Breast epithelium (tissue), 4 donors: ENCODE data around the gene FNDC3B. TPM values are rescaled to one million over a fixed set of nuclear protein-coding genes. Genes with fewer than 3 reads are reported as not detected.
"Not testable (repeated sequence)": the region's sequence is repeated elsewhere in the genome, so short reads cannot be mapped to it uniquely, and the experiment has no call there.

Experiments
- DNase-seq, 2 donors: peaks; one replicate each; pipeline ENCODE4 v3.0.0-alpha.2; 2019; ENCODE audit warnings: low spot score in 2 of 2
- H3K27ac ChIP-seq, 2 donors: fragments of 200-600 bp; sonication (generic) in 1 of 2; one replicate each; pipeline ENCODE4 v1.5.1; 2016 to 2019; ENCODE audit warnings: mild to moderate bottlenecking in 1 of 2
- H3K27me3 ChIP-seq, 2 donors: fragments of 200-600 bp; sonication (generic) in 1 of 2; one replicate each; pipeline versions ENCODE4 v1.5.1 to v1.6.0; 2017 to 2019; ENCODE audit warnings: control low read depth in 1 of 2, mild to moderate bottlenecking in 1 of 2
- H3K36me3 ChIP-seq: fragments of 200-600 bp; one replicate; pipeline ENCODE4 v1.5.1; 2019
- H3K4me1 ChIP-seq, 2 donors: fragments of 200-600 bp; sonication (generic); one replicate each; pipeline ENCODE4 v1.5.1; 2016 to 2019; ENCODE audit warnings: control low read depth in 1 of 2
- H3K4me3 ChIP-seq, 3 donors: fragments of 200-600 bp; sonication (generic); 1 replicate in 2 of 3; 2 replicates in 1 of 3; pipeline ENCODE4 v1.5.1; 2016 to 2019; ENCODE audit warnings: mild to moderate bottlenecking in 3 of 3, moderate library complexity in 2 of 3
- H3K9me3 ChIP-seq, 2 donors: fragments of 200-600 bp; sonication (generic) in 1 of 2; one replicate each; pipeline ENCODE4 v1.5.1; 2016 to 2019; ENCODE audit warnings: control low read depth in 1 of 2
- CTCF ChIP-seq, 3 donors: fragments of 450-650 bp; IDR thresholded peaks; one replicate each; pipeline ENCODE4 v1.5.1; 2016 to 2017; ENCODE audit warnings: antibody characterized with exemption in 3 of 3, mild to moderate bottlenecking in 3 of 3, moderate library complexity in 3 of 3
- POLR2A ChIP-seq: fragments of 450-650 bp; IDR thresholded peaks from one replicate; pipeline ENCODE4 v1.6.1; 2016; ENCODE audit warnings: antibody characterized with exemption, mild to moderate bottlenecking, moderate library complexity
- POLR2AphosphoS5 ChIP-seq, 3 donors: sonication (generic); formaldehyde crosslinking; IDR thresholded peaks; one replicate each; pipeline ENCODE4 v1.6.1; 2017; ENCODE audit warnings: antibody characterized with exemption in 3 of 3
- intact Hi-C: fragments of 100-400 bp; cut with DNase I; formaldehyde crosslinking; loops from one replicate; pipeline ENCODE4 v1.15.1; 2023; ENCODE audit warnings: low total_unique reads
- total RNA-seq, 3 donors: library from RNA; depleted of rRNA; stranded (reverse); fragments of >200 nt; gene quantifications; one replicate each; pipeline ENCODE4 v1.1.0, GENCODE V29; 2016

Gene FNDC3B
- total RNA-seq, 3 donors from 2014 or later, result 131 to 172 (median 149) TPM

- DNase-seq, result no peak
- H3K27me3 ChIP-seq, result no peaks in the 10 kb centered on the region
- H3K4me3 ChIP-seq, result no peak overlapping the region
- peaks cover 6 to 8% of the 10 kb centered on the region in 2 donors for H3K4me1 ChIP-seq
- TF ChIP-seq POLR2AphosphoS5 (IDR thresholded peaks at IDR 0.05) (no peak), CTCF (IDR thresholded peaks at IDR 0.05) (no peak), POLR2A (no peak)
- intact Hi-C loops, result no loop called here
- H3K36me3 ChIP-seq, result no peaks in the 10 kb centered on the region
- peak overlapping the region in 1 of 2 donors; percentile 77 for H3K27ac ChIP-seq
- H3K9me3 ChIP-seq, result no peaks in the 10 kb centered on the region
These were observed 215.2 kb downstream of the FNDC3B start for GRCh38 chr3:172254542-172254941.

GRCh38 chr3:172255321-172255720 is 215.9 kb downstream of the FNDC3B start:
- H3K4me1 ChIP-seq, intact Hi-C loops, H3K4me3 ChIP-seq, H3K9me3 ChIP-seq, DNase-seq, H3K27me3 ChIP-seq, H3K36me3 ChIP-seq: not testable (repeated sequence)
- peak overlapping the region; percentile 77 to 86 for H3K27ac ChIP-seq

- DNase-seq, result no peak
- Histone ChIP-seq H3K4me3 (no peak overlapping the region), H3K27me3 (no peaks in the 10 kb centered on the region), H3K9me3 (no peaks in the 10 kb centered on the region), H3K27ac (peak overlapping the region; percentile 77 to 86), H3K36me3 (no peaks in the 10 kb centered on the region), H3K4me1 (peaks cover 6 to 8% of the 10 kb centered on the region in 2 donors)
- intact Hi-C loops, result no loop called here
- TF ChIP-seq POLR2A (no peak), POLR2AphosphoS5 (IDR thresholded peaks at IDR 0.05) (peak in 2 of 3 donors; percentile 60 to 83)
These were observed 216.8 kb downstream of the FNDC3B start for GRCh38 chr3:172256101-172256734.

- no peaks in the 10 kb centered on the region for H3K36me3 ChIP-seq
- DNase-seq, result no peak
- H3K4me3 ChIP-seq, result no peak overlapping the region
- H3K27me3 ChIP-seq, result no peaks in the 10 kb centered on the region
- H3K27ac ChIP-seq, result peak overlapping the region; percentile 77 to 82
- H3K4me1 ChIP-seq, result peaks cover 6 to 8% of the 10 kb centered on the region in 2 donors
- H3K9me3 ChIP-seq, result no peaks in the 10 kb centered on the region
- intact Hi-C loops, result no loop called here
- TF ChIP-seq CTCF (IDR thresholded peaks at IDR 0.05), result no peak
- no peak for TF ChIP-seq POLR2AphosphoS5 (IDR thresholded peaks at IDR 0.05)
- TF ChIP-seq POLR2A, result no peak
These were observed 218.4 kb downstream of the FNDC3B start for GRCh38 chr3:172257648-172258400.

- no peaks in the 10 kb centered on the region for H3K9me3 ChIP-seq
- H3K27ac ChIP-seq, result peak overlapping the region; percentile 77 to 82
- intact Hi-C loops, result no loop called here
- H3K27me3 ChIP-seq, result no peaks in the 10 kb centered on the region
- peaks cover 6 to 8% of the 10 kb centered on the region in 2 donors for H3K4me1 ChIP-seq
- DNase-seq, result peak in 1 of 2 donors; percentile 57
- TF ChIP-seq POLR2A (no peak), POLR2AphosphoS5 (IDR thresholded peaks at IDR 0.05) (no peak), CTCF (IDR thresholded peaks at IDR 0.05) (no peak)
- no peaks in the 10 kb centered on the region for H3K36me3 ChIP-seq
- no peak overlapping the region for H3K4me3 ChIP-seq
These were observed 219.2 kb downstream of the FNDC3B start for GRCh38 chr3:172258624-172259023.

GRCh38 chr3:172259111-172259541 is 219.7 kb downstream of the FNDC3B start:
- no peaks in the 10 kb centered on the region for H3K36me3 ChIP-seq
- DNase-seq, result no peak
- no peaks in the 10 kb centered on the region for H3K9me3 ChIP-seq
- TF ChIP-seq POLR2AphosphoS5 (IDR thresholded peaks at IDR 0.05), result no peak
- no peak for TF ChIP-seq CTCF (IDR thresholded peaks at IDR 0.05)
- TF ChIP-seq POLR2A, result no peak
- H3K27me3 ChIP-seq, result no peaks in the 10 kb centered on the region
- H3K27ac ChIP-seq, result peak overlapping the region; percentile 77 to 82
- intact Hi-C loops, result no loop called here
- peaks cover 6 to 8% of the 10 kb centered on the region in 2 donors for H3K4me1 ChIP-seq
- no peak overlapping the region for H3K4me3 ChIP-seq
